ENCODE results near the gene GRK4.

- TF ChIP-seq, protein P1, sequence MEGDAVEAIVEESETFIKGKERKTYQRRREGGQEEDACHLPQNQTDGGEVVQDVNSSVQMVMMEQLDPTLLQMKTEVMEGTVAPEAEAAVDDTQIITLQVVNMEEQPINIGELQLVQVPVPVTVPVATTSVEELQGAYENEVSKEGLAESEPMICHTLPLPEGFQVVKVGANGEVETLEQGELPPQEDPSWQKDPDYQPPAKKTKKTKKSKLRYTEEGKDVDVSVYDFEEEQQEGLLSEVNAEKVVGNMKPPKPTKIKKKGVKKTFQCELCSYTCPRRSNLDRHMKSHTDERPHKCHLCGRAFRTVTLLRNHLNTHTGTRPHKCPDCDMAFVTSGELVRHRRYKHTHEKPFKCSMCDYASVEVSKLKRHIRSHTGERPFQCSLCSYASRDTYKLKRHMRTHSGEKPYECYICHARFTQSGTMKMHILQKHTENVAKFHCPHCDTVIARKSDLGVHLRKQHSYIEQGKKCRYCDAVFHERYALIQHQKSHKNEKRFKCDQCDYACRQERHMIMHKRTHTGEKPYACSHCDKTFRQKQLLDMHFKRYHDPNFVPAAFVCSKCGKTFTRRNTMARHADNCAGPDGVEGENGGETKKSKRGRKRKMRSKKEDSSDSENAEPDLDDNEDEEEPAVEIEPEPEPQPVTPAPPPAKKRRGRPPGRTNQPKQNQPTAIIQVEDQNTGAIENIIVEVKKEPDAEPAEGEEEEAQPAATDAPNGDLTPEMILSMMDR (conservative IDR thresholded peaks at IDR 0.05; ENCODE audit: low read depth, low read length) = no peak
- TF ChIP-seq EZH2 (IDR thresholded peaks at IDR 0.05; ENCODE audit: low read length, unreplicated experiment) = no peak
Observed at GRCh38 chr4:3042226-3042625, 78.9 kb downstream of the GRK4 start.

All from PC-3 (cell line).